OCI-LY3 (cell line): ENCODE measurements around the gene AGPAT3.

ENCODE experiments used
- EZH2phosphoT487 ChIP-seq: fragments of 200-600 bp; shearing (Covaris generic); IDR thresholded peaks from 2 replicates; pipeline ENCODE4 v1.6.1; 2018; ENCODE audit warnings: antibody characterized with exemption, mixed run types, low read depth
- TF ChIP-seq, protein P1 (sequence below): fragments of 200-600, 300-600 bp; sonication (generic); IDR thresholded peaks from 2 replicates; pipeline ENCODE4 v1.5.1; 2014; ENCODE audit warnings: antibody characterized with exemption, low read length, low read depth

GRCh38 chr21:43819511-43820405 lies 45.3 kb upstream of the AGPAT3 start:
- TF ChIP-seq, protein P1, sequence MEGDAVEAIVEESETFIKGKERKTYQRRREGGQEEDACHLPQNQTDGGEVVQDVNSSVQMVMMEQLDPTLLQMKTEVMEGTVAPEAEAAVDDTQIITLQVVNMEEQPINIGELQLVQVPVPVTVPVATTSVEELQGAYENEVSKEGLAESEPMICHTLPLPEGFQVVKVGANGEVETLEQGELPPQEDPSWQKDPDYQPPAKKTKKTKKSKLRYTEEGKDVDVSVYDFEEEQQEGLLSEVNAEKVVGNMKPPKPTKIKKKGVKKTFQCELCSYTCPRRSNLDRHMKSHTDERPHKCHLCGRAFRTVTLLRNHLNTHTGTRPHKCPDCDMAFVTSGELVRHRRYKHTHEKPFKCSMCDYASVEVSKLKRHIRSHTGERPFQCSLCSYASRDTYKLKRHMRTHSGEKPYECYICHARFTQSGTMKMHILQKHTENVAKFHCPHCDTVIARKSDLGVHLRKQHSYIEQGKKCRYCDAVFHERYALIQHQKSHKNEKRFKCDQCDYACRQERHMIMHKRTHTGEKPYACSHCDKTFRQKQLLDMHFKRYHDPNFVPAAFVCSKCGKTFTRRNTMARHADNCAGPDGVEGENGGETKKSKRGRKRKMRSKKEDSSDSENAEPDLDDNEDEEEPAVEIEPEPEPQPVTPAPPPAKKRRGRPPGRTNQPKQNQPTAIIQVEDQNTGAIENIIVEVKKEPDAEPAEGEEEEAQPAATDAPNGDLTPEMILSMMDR: no peak
- no peak for TF ChIP-seq EZH2phosphoT487
